Transverse colon (tissue), 3 donors: ENCODE data around the gene KCTD11.

Experiments used
- EP300 ChIP-seq: sonication (generic); formaldehyde crosslinking; IDR thresholded peaks from one replicate; pipeline ENCODE4 v1.6.1; 2017; ENCODE audit warnings: antibody characterized with exemption, low read depth
- POLR2A ChIP-seq: fragments of 450-650 bp; IDR thresholded peaks from one replicate; pipeline ENCODE4 v1.6.1; 2016; ENCODE audit warnings: antibody characterized with exemption, mild to moderate bottlenecking, moderate library complexity
- TF ChIP-seq, protein P1 (sequence below), 5 experiments: fragments of 200-600 bp in 3 of 5; fragments of 450-650 bp in 2 of 5; sonication (generic) in 3 of 5; IDR thresholded peaks; 1 replicate in 2 of 5; 2 replicates in 3 of 5; pipeline ENCODE4 v1.5.1; 2016 to 2017; ENCODE audit warnings: antibody characterized with exemption in 5 of 5, inconsistent platforms in 3 of 5, mild to moderate bottlenecking in 2 of 5, moderate library complexity in 1 of 5

DNA sequence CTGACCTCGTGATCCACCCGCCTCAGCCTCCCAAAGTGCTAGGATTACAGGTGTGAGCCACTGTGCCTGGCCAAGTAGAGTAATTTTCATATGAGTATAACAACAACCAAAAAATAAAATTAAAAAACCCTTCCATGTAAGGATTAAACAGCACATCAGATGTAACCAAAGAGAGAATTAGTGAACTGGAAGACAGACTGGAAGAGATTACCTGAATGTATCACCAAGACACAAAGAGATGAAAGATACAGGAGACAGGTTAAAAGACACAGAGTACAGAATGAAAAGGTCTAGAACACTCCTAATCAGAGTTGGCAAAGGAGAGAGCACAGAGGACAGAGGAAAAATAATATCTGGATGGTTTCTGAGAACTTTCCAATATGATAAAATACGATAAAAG lies 27.2 kb downstream of the KCTD11 start:
- TF ChIP-seq POLR2A (no peak), EP300 (no peak)
- TF ChIP-seq, protein P1, sequence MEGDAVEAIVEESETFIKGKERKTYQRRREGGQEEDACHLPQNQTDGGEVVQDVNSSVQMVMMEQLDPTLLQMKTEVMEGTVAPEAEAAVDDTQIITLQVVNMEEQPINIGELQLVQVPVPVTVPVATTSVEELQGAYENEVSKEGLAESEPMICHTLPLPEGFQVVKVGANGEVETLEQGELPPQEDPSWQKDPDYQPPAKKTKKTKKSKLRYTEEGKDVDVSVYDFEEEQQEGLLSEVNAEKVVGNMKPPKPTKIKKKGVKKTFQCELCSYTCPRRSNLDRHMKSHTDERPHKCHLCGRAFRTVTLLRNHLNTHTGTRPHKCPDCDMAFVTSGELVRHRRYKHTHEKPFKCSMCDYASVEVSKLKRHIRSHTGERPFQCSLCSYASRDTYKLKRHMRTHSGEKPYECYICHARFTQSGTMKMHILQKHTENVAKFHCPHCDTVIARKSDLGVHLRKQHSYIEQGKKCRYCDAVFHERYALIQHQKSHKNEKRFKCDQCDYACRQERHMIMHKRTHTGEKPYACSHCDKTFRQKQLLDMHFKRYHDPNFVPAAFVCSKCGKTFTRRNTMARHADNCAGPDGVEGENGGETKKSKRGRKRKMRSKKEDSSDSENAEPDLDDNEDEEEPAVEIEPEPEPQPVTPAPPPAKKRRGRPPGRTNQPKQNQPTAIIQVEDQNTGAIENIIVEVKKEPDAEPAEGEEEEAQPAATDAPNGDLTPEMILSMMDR (IDR thresholded peaks at IDR 0.05): no peak
